Upper lobe of left lung (tissue), 4 donors: Measurements from ENCODE around the gene MLH1.

ENCODE experiments used
- EP300 ChIP-seq, 4 donors: sonication (generic); formaldehyde crosslinking; IDR thresholded peaks; one replicate each; pipeline ENCODE4 v1.5.1; 2017; ENCODE audit warnings: antibody characterized with exemption in 4 of 4, control low read depth in 2 of 4
- POLR2A ChIP-seq, 4 donors: fragments of 450-650 bp; IDR thresholded peaks; one replicate each; pipeline ENCODE4 v1.5.1; 2016 to 2017; ENCODE audit warnings: antibody characterized with exemption in 4 of 4, mild to moderate bottlenecking in 2 of 4
- TF ChIP-seq, protein P1 (sequence below), 6 experiments: fragments of 450-650 bp in 4 of 6; fragments of 200-600 bp in 2 of 6; sonication (generic) in 2 of 6; IDR thresholded peaks; one replicate each; pipeline ENCODE4 v1.5.1; 2016 to 2019; ENCODE audit warnings: antibody characterized with exemption in 6 of 6

DNA sequence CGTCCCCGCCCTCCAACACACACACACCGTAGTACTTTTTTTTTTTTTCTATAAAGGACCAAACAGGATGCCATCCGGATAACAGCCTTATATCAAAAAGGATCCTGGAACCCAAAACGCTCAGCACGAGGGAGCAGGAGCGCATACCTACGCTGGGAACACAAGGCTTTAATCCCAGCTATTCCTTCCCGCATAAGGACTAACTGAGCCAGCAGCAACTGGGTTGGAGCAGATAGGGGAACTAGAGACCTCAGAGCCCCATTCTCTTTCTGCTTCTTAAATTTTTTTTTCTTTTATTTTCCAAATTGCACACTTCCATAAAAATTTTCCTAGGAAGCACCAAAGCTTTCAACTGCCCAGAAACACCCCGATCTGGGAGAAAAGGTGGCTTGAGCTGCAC, 49.7 kb upstream of the MLH1 start:
- TF ChIP-seq, protein P1, sequence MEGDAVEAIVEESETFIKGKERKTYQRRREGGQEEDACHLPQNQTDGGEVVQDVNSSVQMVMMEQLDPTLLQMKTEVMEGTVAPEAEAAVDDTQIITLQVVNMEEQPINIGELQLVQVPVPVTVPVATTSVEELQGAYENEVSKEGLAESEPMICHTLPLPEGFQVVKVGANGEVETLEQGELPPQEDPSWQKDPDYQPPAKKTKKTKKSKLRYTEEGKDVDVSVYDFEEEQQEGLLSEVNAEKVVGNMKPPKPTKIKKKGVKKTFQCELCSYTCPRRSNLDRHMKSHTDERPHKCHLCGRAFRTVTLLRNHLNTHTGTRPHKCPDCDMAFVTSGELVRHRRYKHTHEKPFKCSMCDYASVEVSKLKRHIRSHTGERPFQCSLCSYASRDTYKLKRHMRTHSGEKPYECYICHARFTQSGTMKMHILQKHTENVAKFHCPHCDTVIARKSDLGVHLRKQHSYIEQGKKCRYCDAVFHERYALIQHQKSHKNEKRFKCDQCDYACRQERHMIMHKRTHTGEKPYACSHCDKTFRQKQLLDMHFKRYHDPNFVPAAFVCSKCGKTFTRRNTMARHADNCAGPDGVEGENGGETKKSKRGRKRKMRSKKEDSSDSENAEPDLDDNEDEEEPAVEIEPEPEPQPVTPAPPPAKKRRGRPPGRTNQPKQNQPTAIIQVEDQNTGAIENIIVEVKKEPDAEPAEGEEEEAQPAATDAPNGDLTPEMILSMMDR (IDR thresholded peaks at IDR 0.05), result no peak
- no peak for TF ChIP-seq POLR2A (IDR thresholded peaks at IDR 0.05)
- no peak for TF ChIP-seq EP300 (IDR thresholded peaks at IDR 0.05)
